ENCODE results near the gene UBAP1L. TPM values are rescaled to one million over a fixed set of nuclear protein-coding genes. Genes with fewer than 3 reads are reported as not detected.
"Not testable (repeated sequence)": the region's sequence is repeated elsewhere in the genome, so short reads cannot be mapped to it uniquely, and the experiment has no call there.

Gene UBAP1L
- total and polyA plus RNA-seq, 2 of the 4 experiments (the other 2 are of a cell fraction) = 0.36 to 1.1 TPM

GRCh38 chr15:65099801-65100200, 15.2 kb downstream of the UBAP1L start:
- H2AK9ac ChIP-seq (replicated peaks; ENCODE audit: low read depth, low read length, poor library complexity); CTCF ChIA-PET; H2BK120ac ChIP-seq (ENCODE audit: low read depth, low read length); H3K23ac ChIP-seq (ENCODE audit: low read depth, low read length); H4K20me1 ChIP-seq (ENCODE audit: insufficient read depth, low read length); H3K27me3 ChIP-seq (ENCODE audit: control insufficient read depth, insufficient read depth, low read length); H4K8ac ChIP-seq (ENCODE audit: low read depth in 2 of 2, low read length in 2 of 2); H2BK20ac ChIP-seq (ENCODE audit: low read depth, low read length); POLR2A ChIA-PET (ENCODE audit: unreplicated experiment); in situ Hi-C loops (cut with MboI; ENCODE audit: low sequenced_read_pairs); H3K56ac ChIP-seq (ENCODE audit: extremely low read depth, insufficient read depth, low read length); H3K9me1 ChIP-seq (ENCODE audit: insufficient read depth, low read length); dilution Hi-C loops (cut with HindIII; ENCODE audit: low sequenced_read_pairs, unreplicated experiment); H2BK15ac ChIP-seq (ENCODE audit: low read depth, low read length); H3K9me3 ChIP-seq (ENCODE audit: control insufficient read depth, insufficient read depth, low read length); H3K4me3 ChIP-seq (ENCODE audit: insufficient read depth, low read depth, low read length); H3K4me1 ChIP-seq (ENCODE audit: control insufficient read depth, insufficient read depth, low read length); H3K9ac ChIP-seq (ENCODE audit: low read depth, low read length); H2AK5ac ChIP-seq (ENCODE audit: low read depth, low read length); ATAC-seq (ENCODE audit: low read depth); H4K91ac ChIP-seq (ENCODE audit: insufficient read depth, low read depth, low read length); H2BK5ac ChIP-seq (ENCODE audit: low read depth, low read length, poor library complexity, severe bottlenecking); H3K4ac ChIP-seq (ENCODE audit: low read depth, low read length); BruUV-seq (replicated peaks); intact Hi-C loops (cut with micrococcal nuclease); H3K79me1 ChIP-seq (ENCODE audit: low read depth in 1 of 2, low read length in 2 of 2); H4K5ac ChIP-seq (ENCODE audit: low read depth, low read length); H2AFZ ChIP-seq (replicated peaks; ENCODE audit: low read length, poor library complexity); DNase-seq; H3K27ac ChIP-seq (ENCODE audit: insufficient read depth, low read length); H3K4me2 ChIP-seq (ENCODE audit: low read depth, low read length); H3K14ac ChIP-seq (replicated peaks; ENCODE audit: low read depth, low read length); H3K18ac ChIP-seq (ENCODE audit: low read depth, low read length): not testable (repeated sequence)
- H3K36me3 ChIP-seq (ENCODE audit: control insufficient read depth, insufficient read depth, low read length) = peaks cover 30% of the 10 kb centered on the region
- 95% methylated on average over 3 of the region's 10 CpGs; no CpG with 5 or more reads in 1 of the 2 experiments for WGBS, 2 experiments (ENCODE audit: extremely low coverage in 2 of 2, insufficient read length in 1 of 2)
